ENCODE data around the gene STK17B. TPM values are rescaled to one million over a fixed set of nuclear protein-coding genes. Genes with fewer than 3 reads are reported as not detected.

STK17B gene
- total RNA-seq, 1 experiment from 2014 or later, result 58.0 TPM

DNA sequence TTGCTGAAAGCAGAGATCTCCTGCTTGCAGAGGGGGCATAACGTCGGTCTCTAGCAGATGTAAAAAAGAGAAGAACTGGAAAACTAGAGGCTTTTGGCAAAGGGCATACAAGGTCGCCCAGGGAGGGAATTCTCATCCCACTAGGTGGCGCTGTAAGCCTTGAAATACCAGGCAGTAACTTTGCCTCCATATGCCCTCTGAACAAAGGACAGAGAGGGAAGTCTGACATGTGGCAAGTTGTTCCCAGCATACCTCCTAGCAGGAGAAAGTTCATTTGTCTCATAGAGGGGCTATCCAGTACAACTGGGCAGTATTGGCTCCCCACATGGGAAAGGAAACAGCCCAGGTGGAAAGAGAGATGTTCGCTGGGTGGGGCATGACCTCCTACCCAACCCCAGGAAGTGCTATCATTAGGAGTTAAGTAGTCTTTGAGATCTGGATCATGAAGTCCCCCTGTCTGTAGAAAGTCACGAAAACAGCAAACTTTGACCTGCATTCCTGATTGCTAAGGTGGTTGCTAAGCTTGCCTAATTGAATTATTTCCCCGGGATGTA, 39.9 kb downstream of the STK17B start:
- H3K4me1 ChIP-seq, result no peaks in the 10 kb centered on the region
- Mint-ChIP-seq H3K27me3 (ENCODE audit: insufficient read depth, unreplicated experiment) (no peaks in the 10 kb centered on the region), H3K27ac (ENCODE audit: unreplicated experiment) (peak overlapping the region; percentile 66), H3K4me3 (ENCODE audit: unreplicated experiment) (no peak overlapping the region), H3K4me1 (ENCODE audit: low read depth, unreplicated experiment) (no peaks in the 10 kb centered on the region), H3K9me3 (ENCODE audit: unreplicated experiment) (peaks cover 59% of the 10 kb centered on the region), H3K36me3 (ENCODE audit: insufficient read depth, unreplicated experiment) (peaks cover 57% of the 10 kb centered on the region)
- intact Hi-C loops (cut with micrococcal nuclease; ENCODE audit: unreplicated experiment), result loop anchor here (1.0 to 5.0 kb wide), 4 partner anchors 53 to 321 kb away; no protein-coding TSS in a partner anchor
- peaks cover 42% of the 10 kb centered on the region for H3K9me3 ChIP-seq
- peaks cover 3% of the 10 kb centered on the region for H3K36me3 ChIP-seq (ENCODE audit: control insufficient read depth, insufficient read depth, low read length)
- BruUV-seq (replicated peaks), result no TSS peak
- ChIA-PET CTCF (interaction anchor here (0.6 to 1.0 kb wide), 3 partner anchors 16 to 208 kb away, joined by 3 read pairs; no protein-coding TSS in a partner anchor), POLR2A (no interaction called here)
- DNase-seq, result peak; percentile 58 to 72
- TF ChIP-seq, protein P1, sequence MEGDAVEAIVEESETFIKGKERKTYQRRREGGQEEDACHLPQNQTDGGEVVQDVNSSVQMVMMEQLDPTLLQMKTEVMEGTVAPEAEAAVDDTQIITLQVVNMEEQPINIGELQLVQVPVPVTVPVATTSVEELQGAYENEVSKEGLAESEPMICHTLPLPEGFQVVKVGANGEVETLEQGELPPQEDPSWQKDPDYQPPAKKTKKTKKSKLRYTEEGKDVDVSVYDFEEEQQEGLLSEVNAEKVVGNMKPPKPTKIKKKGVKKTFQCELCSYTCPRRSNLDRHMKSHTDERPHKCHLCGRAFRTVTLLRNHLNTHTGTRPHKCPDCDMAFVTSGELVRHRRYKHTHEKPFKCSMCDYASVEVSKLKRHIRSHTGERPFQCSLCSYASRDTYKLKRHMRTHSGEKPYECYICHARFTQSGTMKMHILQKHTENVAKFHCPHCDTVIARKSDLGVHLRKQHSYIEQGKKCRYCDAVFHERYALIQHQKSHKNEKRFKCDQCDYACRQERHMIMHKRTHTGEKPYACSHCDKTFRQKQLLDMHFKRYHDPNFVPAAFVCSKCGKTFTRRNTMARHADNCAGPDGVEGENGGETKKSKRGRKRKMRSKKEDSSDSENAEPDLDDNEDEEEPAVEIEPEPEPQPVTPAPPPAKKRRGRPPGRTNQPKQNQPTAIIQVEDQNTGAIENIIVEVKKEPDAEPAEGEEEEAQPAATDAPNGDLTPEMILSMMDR (IDR thresholded peaks at IDR 0.05; ENCODE audit: insufficient read depth in 1 of 2, low read depth in 1 of 2, low read length in 1 of 2, severe bottlenecking in 1 of 2, unreplicated experiment in 1 of 2), result peak in 1 of 2 experiments; percentile 68
- H3K27me3 ChIP-seq (replicated peaks; ENCODE audit: control insufficient read depth, insufficient read depth, low read length), result no peaks in the 10 kb centered on the region
- H3K4me3 ChIP-seq (ENCODE audit: low read depth, low read length), result no peak overlapping the region

- Mint-ChIP-seq H3K27me3 (ENCODE audit: insufficient read depth, unreplicated experiment) (no peaks in the 10 kb centered on the region), H3K4me1 (ENCODE audit: low read depth, unreplicated experiment) (no peaks in the 10 kb centered on the region), H3K9me3 (ENCODE audit: unreplicated experiment) (peaks cover 59% of the 10 kb centered on the region), H3K27ac (ENCODE audit: unreplicated experiment) (no peak overlapping the region), H3K36me3 (ENCODE audit: insufficient read depth, unreplicated experiment) (peaks cover 46% of the 10 kb centered on the region), H3K4me3 (ENCODE audit: unreplicated experiment) (no peak overlapping the region)
- Histone ChIP-seq H3K36me3 (ENCODE audit: control insufficient read depth, insufficient read depth, low read length) (peaks cover 3% of the 10 kb centered on the region; the same call in 1 of the 2 replicates), H3K4me1 (no peaks in the 10 kb centered on the region), H3K9me3 (peaks cover 47% of the 10 kb centered on the region), H3K27me3 (replicated peaks; ENCODE audit: control insufficient read depth, insufficient read depth, low read length) (no peaks in the 10 kb centered on the region), H3K4me3 (ENCODE audit: low read depth, low read length) (no peak overlapping the region)
- ChIA-PET CTCF (no interaction called here), POLR2A (no interaction called here)
- peak in 1 of 2 experiments; percentile 59 for DNase-seq
- TF ChIP-seq, protein P1 (IDR thresholded peaks at IDR 0.05; ENCODE audit: insufficient read depth in 1 of 2, low read depth in 1 of 2, low read length in 1 of 2, severe bottlenecking in 1 of 2, unreplicated experiment in 1 of 2), result no peak
- BruUV-seq (replicated peaks), result no TSS peak
- intact Hi-C loops (cut with micrococcal nuclease; ENCODE audit: unreplicated experiment), result loop anchor here (2.0 to 5.0 kb wide), 2 partner anchors 51 to 322 kb away; no protein-coding TSS in a partner anchor
Observed at GRCh38 chr2:196130039-196130825, 41.1 kb downstream of the STK17B start.

DNA sequence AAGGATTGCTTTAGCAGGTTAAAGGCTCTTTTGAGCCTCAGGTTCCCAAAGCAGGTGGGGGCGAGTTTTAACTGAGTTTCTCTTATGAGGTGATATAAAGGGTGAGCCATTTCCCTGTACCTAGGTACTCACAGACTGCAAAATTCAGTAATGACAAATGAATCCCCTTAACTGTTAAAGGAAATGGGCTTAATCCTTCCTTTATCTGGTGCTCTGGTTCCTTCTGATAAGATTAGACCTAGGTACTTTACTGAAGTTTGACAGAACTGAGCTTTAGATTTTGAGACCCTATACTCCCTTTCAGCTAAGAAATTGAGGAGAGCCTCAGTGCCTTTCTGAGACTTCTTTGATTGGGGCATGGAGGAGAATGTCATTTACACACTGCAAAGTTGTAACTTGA, 42.6 kb downstream of the STK17B start:
- H3K27ac Mint-ChIP-seq (ENCODE audit: unreplicated experiment), result no peak overlapping the region
- H3K9me3 ChIP-seq, result peaks cover 45% of the 10 kb centered on the region
- peaks cover 6% of the 10 kb centered on the region for H3K4me1 Mint-ChIP-seq (ENCODE audit: low read depth, unreplicated experiment)
- intact Hi-C loops (cut with micrococcal nuclease; ENCODE audit: unreplicated experiment), result no loop called here
- H3K27me3 Mint-ChIP-seq (ENCODE audit: insufficient read depth, unreplicated experiment), result no peaks in the 10 kb centered on the region
- peaks cover 34% of the 10 kb centered on the region for H3K36me3 Mint-ChIP-seq (ENCODE audit: insufficient read depth, unreplicated experiment)
- TF ChIP-seq, protein P1 (IDR thresholded peaks at IDR 0.05; ENCODE audit: insufficient read depth in 1 of 2, low read depth in 1 of 2, low read length in 1 of 2, severe bottlenecking in 1 of 2, unreplicated experiment in 1 of 2), result no peak
- H3K36me3 ChIP-seq (ENCODE audit: control insufficient read depth, insufficient read depth, low read length), result peaks cover 3% of the 10 kb centered on the region; the same call in 1 of the 2 replicates
- no peaks in the 10 kb centered on the region for H3K27me3 ChIP-seq (replicated peaks; ENCODE audit: control insufficient read depth, insufficient read depth, low read length)
- DNase-seq, result no peak
- H3K4me3 ChIP-seq (ENCODE audit: low read depth, low read length), result no peak overlapping the region
- POLR2A ChIA-PET, result no interaction called here
- H3K9me3 Mint-ChIP-seq (ENCODE audit: unreplicated experiment), result peaks cover 59% of the 10 kb centered on the region
- H3K4me3 Mint-ChIP-seq (ENCODE audit: unreplicated experiment), result no peak overlapping the region
- no TSS peak for BruUV-seq (replicated peaks)
- H3K4me1 ChIP-seq, result peaks cover 4% of the 10 kb centered on the region; the same call in 1 of the 2 replicates
- CTCF ChIA-PET, result no interaction called here
